BE2C (cell line): Measurements from ENCODE around the gene ZNF263.
"Not testable (repeated sequence)": the region's sequence is repeated elsewhere in the genome, so short reads cannot be mapped to it uniquely, and the experiment has no call there.

Experiments
- DNase-seq: peaks from one replicate; pipeline ENCODE4 v3.0.0-alpha.2; 2020
- H3K27me3 ChIP-seq: fragments of 250-450 bp; sonication (Bioruptor Pico); 2 replicates; pipeline ENCODE4 v1.5.1; 2020; ENCODE audit warnings: mild to moderate bottlenecking
- H3K36me3 ChIP-seq: fragments of 250-450 bp; sonication (Bioruptor Pico); 2 replicates; pipeline ENCODE4 v1.5.1; 2020; ENCODE audit warnings: mild to moderate bottlenecking
- H3K4me1 ChIP-seq: fragments of 250-450 bp; sonication (Bioruptor Pico); 2 replicates; pipeline ENCODE4 v1.5.1; 2020
- H3K4me3 ChIP-seq: 2 replicates; pipeline ENCODE4 v1.5.1; 2011; ENCODE audit warnings: low read depth, low read length
- H3K9me3 ChIP-seq: fragments of 250-450 bp; sonication (Bioruptor Pico); 2 replicates; pipeline ENCODE4 v1.5.1; 2020
- CTCF ChIP-seq: IDR thresholded peaks from 2 replicates; pipeline ENCODE4 v1.5.1; 2012; ENCODE audit warnings: mild to moderate bottlenecking, low read depth, low read length

ZNF263 gene

GRCh38 chr16:3262517-3262916, 20.8 kb upstream of the ZNF263 start:
- H3K27me3 ChIP-seq: peaks cover 21% of the 10 kb centered on the region

GRCh38 chr16:3264137-3265036, 18.9 kb upstream of the ZNF263 start:
- H3K4me1 ChIP-seq: no peaks in the 10 kb centered on the region
- no peaks in the 10 kb centered on the region for H3K9me3 ChIP-seq
- TF ChIP-seq CTCF: peak; percentile 31
- H3K27me3 ChIP-seq: peaks cover 9% of the 10 kb centered on the region; the same call in 1 of the 2 replicates
- H3K36me3 ChIP-seq: no peaks in the 10 kb centered on the region
- peak overlapping the region; percentile 73 for H3K4me3 ChIP-seq
- DNase-seq: peak; percentile 99

More at GRCh38 chr16:3262517-3262916, 20.8 kb upstream of the ZNF263 start:
- no peaks in the 10 kb centered on the region for H3K4me1 ChIP-seq
- no peak for TF ChIP-seq CTCF
- no peak overlapping the region for H3K4me3 ChIP-seq
- no peaks in the 10 kb centered on the region for H3K9me3 ChIP-seq
- no peaks in the 10 kb centered on the region for H3K36me3 ChIP-seq
- no peak for DNase-seq

- Histone ChIP-seq H3K36me3 (no peaks in the 10 kb centered on the region), H3K27me3 (no peaks in the 10 kb centered on the region), H3K4me1 (no peaks in the 10 kb centered on the region), H3K9me3 (no peaks in the 10 kb centered on the region), H3K4me3 (no peak overlapping the region)
- DNase-seq: peak; percentile 44
- TF ChIP-seq CTCF: peak; percentile 87
These were observed 16.3 kb upstream of the ZNF263 start for GRCh38 chr16:3266873-3267537.

GRCh38 chr16:3268294-3268693, 15.0 kb upstream of the ZNF263 start:
- H3K4me1 ChIP-seq: no peaks in the 10 kb centered on the region
- no peak for DNase-seq
- H3K27me3 ChIP-seq: no peaks in the 10 kb centered on the region
- H3K4me3 ChIP-seq: no peak overlapping the region
- no peaks in the 10 kb centered on the region for H3K9me3 ChIP-seq
- no peak for TF ChIP-seq CTCF
- H3K36me3 ChIP-seq: no peaks in the 10 kb centered on the region

GRCh38 chr16:3270718-3271117, 12.6 kb upstream of the ZNF263 start:
- H3K4me1 ChIP-seq, DNase-seq, H3K4me3 ChIP-seq, H3K27me3 ChIP-seq, H3K9me3 ChIP-seq, H3K36me3 ChIP-seq: not testable (repeated sequence)

GRCh38 chr16:3271281-3271680, 12.0 kb upstream of the ZNF263 start:
- not testable (repeated sequence) for H3K4me1 ChIP-seq, H3K9me3 ChIP-seq, H3K36me3 ChIP-seq, H3K4me3 ChIP-seq, H3K27me3 ChIP-seq, DNase-seq

GRCh38 chr16:3274490-3274889, 8.8 kb upstream of the ZNF263 start:
- no peaks in the 10 kb centered on the region for H3K9me3 ChIP-seq
- peaks cover 3% of the 10 kb centered on the region; the same call in 1 of the 2 replicates for H3K4me1 ChIP-seq
- no peak overlapping the region for H3K4me3 ChIP-seq
- no peaks in the 10 kb centered on the region for H3K36me3 ChIP-seq
- no peak for TF ChIP-seq CTCF
- peak; percentile 57 for DNase-seq
- peaks cover 18% of the 10 kb centered on the region for H3K27me3 ChIP-seq
